Smooth muscle cell (in vitro differentiated cells): Measurements from ENCODE around the gene ALKBH5. TPM values are rescaled to one million over a fixed set of nuclear protein-coding genes. Genes with fewer than 3 reads are reported as not detected.
A peak's percentile ranks its signal among the peaks of the same experiment; 100 is the strongest.

Experiments
- DNase-seq: peaks from one replicate; lab custom pipeline; 2025; ENCODE audit not compliant: unreplicated experiment; lab: John Stamatoyannopoulos, UW
- H2AFZ ChIP-seq: fragments of 200-600 bp; sonication (generic); 2 replicates; pipeline ENCODE4 v1.6.0; 2016; ENCODE audit warnings: antibody characterized with exemption, low read depth, mild to moderate bottlenecking
- H3F3A ChIP-seq: fragments of 200-600 bp; sonication (generic); 2 replicates; pipeline ENCODE4 v1.6.0; 2017; ENCODE audit warnings: antibody characterized with exemption, low read depth
- H3K27ac ChIP-seq: fragments of 200-600 bp; sonication (generic); 2 replicates; pipeline ENCODE4 v1.5.1; 2016; ENCODE audit warnings: low read depth, mild to moderate bottlenecking
- H3K27me3 ChIP-seq: fragments of 200-600 bp; sonication (generic); 2 replicates; pipeline ENCODE4 v1.6.1; 2016; ENCODE audit warnings: low read depth, mild to moderate bottlenecking
- H3K36me3 ChIP-seq: fragments of 200-600 bp; sonication (generic); 2 replicates; pipeline ENCODE4 v1.5.1; 2016; ENCODE audit warnings: low read depth
- H3K4me1 ChIP-seq: fragments of 200-600 bp; sonication (generic); 2 replicates; pipeline ENCODE4 v1.5.1; 2016; ENCODE audit warnings: low read depth
- H3K4me2 ChIP-seq: fragments of 200-600 bp; sonication (generic); 2 replicates; pipeline ENCODE4 v1.6.0; 2016; ENCODE audit warnings: mild to moderate bottlenecking
- H3K4me3 ChIP-seq: fragments of 200-600 bp; sonication (generic); 2 replicates; pipeline ENCODE4 v1.5.1; 2016; ENCODE audit warnings: mild to moderate bottlenecking
- H3K79me2 ChIP-seq: fragments of 200-600 bp; sonication (generic); 2 replicates; pipeline ENCODE4 v1.6.0; 2016; ENCODE audit warnings: low read depth, mild to moderate bottlenecking
- H3K9ac ChIP-seq: fragments of 200-600 bp; sonication (generic); 2 replicates; pipeline ENCODE4 v1.6.0; 2016; ENCODE audit warnings: low read depth
- H3K9me3 ChIP-seq: fragments of 200-600 bp; sonication (generic); replicated peaks from 2 replicates; pipeline ENCODE4 v1.5.1; 2016; ENCODE audit warnings: low read depth
- H4K20me1 ChIP-seq: fragments of 200-600 bp; sonication (generic); 2 replicates; pipeline ENCODE4 v1.6.0; 2016; ENCODE audit warnings: low read depth
- WGBS: methylation state at CpG from one replicate; pipeline ENCODE4 v1.1.7; 2016; ENCODE audit warnings: low lambda C conversion rate; 5-methylcytosine and 5-hydroxymethylcytosine counted together
- polyA plus RNA-seq: library from polyadenylated mRNA; unstranded; fragments of >200 nt; fragmentation: Nextera tagmentation; extraction: Ambion mirVana; gene quantifications from 2 replicates; pipeline ENCODE4 v1.2.1, GENCODE V29; 2016
- total RNA-seq: library from RNA; depleted of rRNA; stranded (reverse); fragments of >200 nt; gene quantifications from 2 replicates; pipeline ENCODE4 v1.2.3, GENCODE V29; 2014
- TF ChIP-seq, protein P1 (sequence below): fragments of 200-600 bp; sonication (generic); IDR thresholded peaks from 2 replicates; pipeline ENCODE4 v1.5.1; 2017; ENCODE audit warnings: borderline replicate concordance, mild to moderate bottlenecking, antibody characterized with exemption; ENCODE audit not compliant: insufficient read depth, poor library complexity, severe bottlenecking

The ALKBH5 gene
- total and polyA plus RNA-seq, 2 experiments from 2014 or later, result 93.1 to 119 TPM

- Histone ChIP-seq H3K36me3 (no peaks in the 10 kb centered on the region), H2AFZ (no peak overlapping the region), H3K9me3 (no peaks in the 10 kb centered on the region), H4K20me1 (peaks cover 23% of the 10 kb centered on the region), H3F3A (peaks cover 18% of the 10 kb centered on the region), H3K27ac (peak overlapping the region; percentile 97), H3K79me2 (peaks cover 27% of the 10 kb centered on the region), H3K4me2 (no peak overlapping the region), H3K4me1 (peaks cover 35% of the 10 kb centered on the region), H3K4me3 (no peak overlapping the region), H3K9ac (no peak overlapping the region), H3K27me3 (no peaks in the 10 kb centered on the region)
- TF ChIP-seq, protein P1, sequence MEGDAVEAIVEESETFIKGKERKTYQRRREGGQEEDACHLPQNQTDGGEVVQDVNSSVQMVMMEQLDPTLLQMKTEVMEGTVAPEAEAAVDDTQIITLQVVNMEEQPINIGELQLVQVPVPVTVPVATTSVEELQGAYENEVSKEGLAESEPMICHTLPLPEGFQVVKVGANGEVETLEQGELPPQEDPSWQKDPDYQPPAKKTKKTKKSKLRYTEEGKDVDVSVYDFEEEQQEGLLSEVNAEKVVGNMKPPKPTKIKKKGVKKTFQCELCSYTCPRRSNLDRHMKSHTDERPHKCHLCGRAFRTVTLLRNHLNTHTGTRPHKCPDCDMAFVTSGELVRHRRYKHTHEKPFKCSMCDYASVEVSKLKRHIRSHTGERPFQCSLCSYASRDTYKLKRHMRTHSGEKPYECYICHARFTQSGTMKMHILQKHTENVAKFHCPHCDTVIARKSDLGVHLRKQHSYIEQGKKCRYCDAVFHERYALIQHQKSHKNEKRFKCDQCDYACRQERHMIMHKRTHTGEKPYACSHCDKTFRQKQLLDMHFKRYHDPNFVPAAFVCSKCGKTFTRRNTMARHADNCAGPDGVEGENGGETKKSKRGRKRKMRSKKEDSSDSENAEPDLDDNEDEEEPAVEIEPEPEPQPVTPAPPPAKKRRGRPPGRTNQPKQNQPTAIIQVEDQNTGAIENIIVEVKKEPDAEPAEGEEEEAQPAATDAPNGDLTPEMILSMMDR, result no peak
- 90% methylated on average over 5 of the region's 5 CpGs for WGBS
- no peak for DNase-seq
These were observed 2.3 kb upstream of the ALKBH5 start for GRCh38 chr17:18181358-18181757.

GRCh38 chr17:18182110-18182977 lies 1.3 kb upstream of the ALKBH5 start:
- Histone ChIP-seq H3F3A (peaks cover 25% of the 10 kb centered on the region), H3K4me2 (peak overlapping the region; percentile 82), H3K27me3 (no peaks in the 10 kb centered on the region), H3K27ac (peak overlapping the region; percentile 97), H3K36me3 (no peaks in the 10 kb centered on the region), H3K9me3 (no peaks in the 10 kb centered on the region), H4K20me1 (peaks cover 33% of the 10 kb centered on the region), H3K79me2 (peaks cover 36% of the 10 kb centered on the region), H2AFZ (peak overlapping the region; percentile 79), H3K4me3 (peak overlapping the region; percentile 79), H3K4me1 (peaks cover 45% of the 10 kb centered on the region), H3K9ac (peak overlapping the region; percentile 99)
- DNase-seq, result no peak
- TF ChIP-seq, protein P1, result no peak
- WGBS, result 39% methylated on average over 28 of the region's 28 CpGs

DNA sequence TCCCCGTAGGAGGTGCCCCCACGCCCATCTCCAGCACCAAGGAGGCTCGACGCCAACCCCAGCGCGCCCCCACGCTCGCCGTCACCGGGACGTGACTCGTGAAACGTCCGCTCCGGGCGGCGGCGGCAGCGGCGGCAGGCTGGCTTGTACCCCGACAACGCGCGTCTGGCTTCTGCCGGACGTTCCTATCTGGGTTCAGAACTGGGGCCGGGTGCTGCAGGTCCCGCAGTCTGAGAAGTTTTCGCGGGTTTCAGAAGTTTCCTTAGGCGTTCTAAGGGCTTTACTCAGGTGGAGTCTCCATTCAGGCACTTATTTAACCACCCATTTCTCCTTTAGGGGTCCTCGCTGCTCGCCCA lies 672 bp upstream of the ALKBH5 start:
- Histone ChIP-seq H3K79me2 (peaks cover 43% of the 10 kb centered on the region), H3F3A (peaks cover 31% of the 10 kb centered on the region), H3K27ac (peak overlapping the region; percentile 97), H3K36me3 (no peaks in the 10 kb centered on the region), H3K27me3 (no peaks in the 10 kb centered on the region), H2AFZ (peak overlapping the region; percentile 79), H3K9ac (peak overlapping the region; percentile 99), H4K20me1 (peaks cover 39% of the 10 kb centered on the region), H3K4me3 (peak overlapping the region; percentile 79), H3K4me2 (peak overlapping the region; percentile 82), H3K9me3 (no peaks in the 10 kb centered on the region), H3K4me1 (peaks cover 51% of the 10 kb centered on the region)
- WGBS, result under 1% methylated on average over 33 of the region's 33 CpGs
- peak; percentile 90 for DNase-seq
- TF ChIP-seq, protein P1, result no peak
